Thymus (tissue), 11 donors: ENCODE data around the gene FGF14. TPM values are rescaled to one million over a fixed set of nuclear protein-coding genes. Genes with fewer than 3 reads are reported as not detected.

ENCODE experiments used
- DNase-seq, 9 donors: peaks; one replicate each; pipeline ENCODE4 v3.0.0-alpha.2; 2013; ENCODE audit warnings: low spot score in 9 of 9, low read depth in 6 of 9, missing footprints in 1 of 9
- H3K27ac ChIP-seq, 2 donors: one replicate each; pipeline ENCODE4 v1.5.1; 2013; ENCODE audit warnings: control low read depth in 1 of 2, low read depth in 1 of 2, low read length in 1 of 2, mild to moderate bottlenecking in 1 of 2, moderate library complexity in 1 of 2
- H3K27me3 ChIP-seq, 2 donors: one replicate each; pipeline ENCODE4 v1.5.1; 2013; ENCODE audit warnings: low read length in 1 of 2; ENCODE audit not compliant: control insufficient read depth in 2 of 2, insufficient read depth in 1 of 2
- H3K36me3 ChIP-seq, 2 donors: one replicate each; pipeline ENCODE4 v1.5.1; 2013; ENCODE audit warnings: low read length in 1 of 2, mild to moderate bottlenecking in 1 of 2, moderate library complexity in 1 of 2; ENCODE audit not compliant: control insufficient read depth in 2 of 2, insufficient read depth in 2 of 2
- H3K4me1 ChIP-seq, 2 donors: one replicate each; pipeline ENCODE4 v1.5.1; 2013; ENCODE audit warnings: low read length in 2 of 2; ENCODE audit not compliant: control insufficient read depth in 2 of 2, insufficient read depth in 2 of 2
- H3K4me3 ChIP-seq, 2 donors: one replicate each; pipeline ENCODE4 v1.5.1; 2013; ENCODE audit warnings: low read length in 2 of 2, control low read depth in 1 of 2, mild to moderate bottlenecking in 1 of 2
- H3K9me3 ChIP-seq, 2 donors: one replicate each; pipeline ENCODE4 v1.5.1; 2013; ENCODE audit warnings: low read length in 1 of 2, mild to moderate bottlenecking in 1 of 2; ENCODE audit not compliant: control insufficient read depth in 2 of 2, insufficient read depth in 1 of 2
- WGBS: extraction: QIAGEN DNeasy Blood & Tissue Kit; methylation state at CpG from one replicate; pipeline ENCODE4 v1.1.7; 2013; 5-methylcytosine and 5-hydroxymethylcytosine counted together
- polyA plus RNA-seq: library from polyadenylated mRNA; stranded (reverse); fragments of 200-250 nt; gene quantifications from one replicate; pipeline ENCODE4 v1.2.3, GENCODE V29; 2013
- total RNA-seq: library from RNA; stranded (reverse); fragments of 120-200 nt; gene quantifications from one replicate; pipeline ENCODE4 v1.2.4, GENCODE V29; 2013
- donor health status: healthy.

The FGF14 gene
- total and polyA plus RNA-seq, 2 donors, result 0.05 to 0.14 TPM

DNA sequence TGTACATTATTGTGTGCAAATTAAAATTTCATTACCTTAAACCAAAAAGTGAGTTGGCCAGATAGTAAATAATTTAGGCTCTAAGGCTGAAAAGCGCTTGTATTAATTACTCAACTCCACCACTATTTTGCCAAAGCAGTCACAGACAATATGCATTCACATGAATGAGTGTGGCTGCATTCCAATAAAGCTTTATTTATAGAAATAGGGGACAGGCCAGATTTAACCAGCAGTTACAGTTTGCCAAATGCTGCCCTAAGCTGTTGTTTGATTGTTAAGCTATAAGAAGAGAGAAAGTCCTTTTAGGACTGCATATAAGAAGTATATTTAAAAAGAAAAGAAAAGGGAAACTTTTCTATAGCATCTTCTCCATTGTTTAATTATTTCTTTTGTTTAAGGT is 606.8 kb downstream of the FGF14 start:
- no peak overlapping the region for H3K27ac ChIP-seq
- DNase-seq, result no peak
- no peaks in the 10 kb centered on the region for H3K36me3 ChIP-seq
- H3K4me1 ChIP-seq, result no peaks in the 10 kb centered on the region
- H3K27me3 ChIP-seq, result no peaks in the 10 kb centered on the region
- H3K4me3 ChIP-seq, result no peak overlapping the region
- no peaks in the 10 kb centered on the region for H3K9me3 ChIP-seq
- 93% methylated on average over 1 of the region's 1 CpG for WGBS

DNA sequence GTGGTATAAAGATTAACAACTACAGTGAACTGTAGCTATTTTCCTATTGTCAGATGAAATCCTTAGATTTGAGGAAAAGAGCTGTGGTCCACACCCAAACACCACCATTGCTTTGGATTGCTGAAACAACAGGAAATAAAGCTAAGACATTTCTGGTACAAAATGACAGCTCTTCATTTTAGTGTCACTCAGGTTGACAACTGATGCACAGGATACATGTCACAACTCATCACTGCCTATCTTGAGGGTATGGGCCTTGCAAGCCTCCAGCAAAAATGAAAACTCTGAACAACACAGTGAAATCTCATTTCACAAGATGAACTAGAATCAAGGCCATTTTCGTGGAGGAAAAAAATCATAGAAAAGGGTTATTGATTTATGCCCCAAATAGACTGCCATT is 609.7 kb downstream of the FGF14 start:
- no peak for DNase-seq
- Histone ChIP-seq H3K27ac (no peak overlapping the region), H3K4me3 (no peak overlapping the region), H3K4me1 (no peaks in the 10 kb centered on the region), H3K36me3 (no peaks in the 10 kb centered on the region), H3K9me3 (no peaks in the 10 kb centered on the region), H3K27me3 (no peaks in the 10 kb centered on the region)
- 85% methylated on average over 1 of the region's 1 CpG for whole genome bisulfite sequencing

DNA sequence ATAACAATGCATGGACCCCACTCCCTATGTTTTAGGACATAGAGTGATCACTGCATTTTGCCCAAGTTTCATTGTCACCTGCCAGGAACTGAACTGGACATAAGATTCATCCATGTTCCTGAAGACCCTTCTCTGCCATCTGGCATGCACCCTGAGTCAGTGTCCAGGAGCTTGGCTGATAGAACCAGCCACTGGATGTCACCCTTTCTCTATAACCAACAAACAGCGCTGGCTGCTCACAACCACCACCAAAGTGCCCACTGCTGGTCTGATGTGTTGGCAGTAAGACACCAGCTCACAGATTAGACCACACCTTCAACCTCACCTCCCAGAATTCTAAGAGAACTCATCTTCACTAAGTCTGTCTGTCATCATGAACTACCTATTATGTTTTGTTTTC is 616.0 kb downstream of the FGF14 start:
- Histone ChIP-seq H3K4me3 (no peak overlapping the region), H3K4me1 (no peaks in the 10 kb centered on the region), H3K9me3 (no peaks in the 10 kb centered on the region), H3K36me3 (no peaks in the 10 kb centered on the region), H3K27me3 (no peaks in the 10 kb centered on the region), H3K27ac (no peak overlapping the region)
- DNase-seq, result no peak
- WGBS, result 30% methylated on average over 1 of the region's 1 CpG

DNA sequence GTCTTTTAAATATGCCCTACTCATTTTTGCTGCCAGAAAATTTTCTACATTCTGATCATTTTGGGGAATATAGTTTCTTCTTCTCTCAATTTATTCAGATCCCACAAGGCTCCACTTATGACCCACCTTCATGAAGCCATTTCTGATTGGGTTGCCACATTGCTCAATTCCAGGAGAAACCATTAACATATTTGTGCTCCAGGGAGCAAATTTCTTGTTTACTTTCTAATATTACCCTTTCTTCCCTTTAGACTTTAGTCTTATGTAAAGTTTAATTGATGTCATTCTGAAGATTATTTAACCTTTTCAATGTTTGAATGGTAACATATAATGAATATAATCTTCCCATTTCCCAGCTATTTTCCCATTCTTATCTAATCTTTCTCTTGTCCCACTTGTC is 617.5 kb downstream of the FGF14 start:
- Histone ChIP-seq H3K4me1 (no peaks in the 10 kb centered on the region), H3K36me3 (no peaks in the 10 kb centered on the region), H3K4me3 (no peak overlapping the region), H3K9me3 (no peaks in the 10 kb centered on the region), H3K27me3 (no peaks in the 10 kb centered on the region), H3K27ac (no peak overlapping the region)
- no peak for DNase-seq

DNA sequence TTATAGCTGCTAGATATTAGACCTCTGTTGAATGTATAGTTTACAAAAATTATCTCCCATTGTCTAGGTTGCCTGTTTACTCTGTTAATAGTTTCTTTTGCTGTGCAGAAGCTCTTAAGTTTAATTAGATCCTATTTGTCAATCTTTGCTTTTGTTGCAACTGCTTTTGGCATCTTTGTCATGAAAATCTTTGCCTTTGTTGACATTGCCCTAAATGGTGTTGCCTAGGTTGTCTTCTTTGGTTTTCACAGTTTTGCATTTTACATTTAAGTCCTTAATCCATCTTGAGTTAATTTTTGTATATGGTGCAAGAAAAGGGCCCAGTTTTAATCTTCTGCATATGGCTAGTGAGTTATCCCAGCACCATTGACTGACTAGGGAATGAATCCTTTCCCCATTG is 618.3 kb downstream of the FGF14 start:
- no peaks in the 10 kb centered on the region for H3K27me3 ChIP-seq
- no peaks in the 10 kb centered on the region for H3K9me3 ChIP-seq
- H3K36me3 ChIP-seq, result no peaks in the 10 kb centered on the region
- no peak for DNase-seq
- H3K4me3 ChIP-seq, result no peak overlapping the region
- no peak overlapping the region for H3K27ac ChIP-seq
- H3K4me1 ChIP-seq, result no peaks in the 10 kb centered on the region

DNA sequence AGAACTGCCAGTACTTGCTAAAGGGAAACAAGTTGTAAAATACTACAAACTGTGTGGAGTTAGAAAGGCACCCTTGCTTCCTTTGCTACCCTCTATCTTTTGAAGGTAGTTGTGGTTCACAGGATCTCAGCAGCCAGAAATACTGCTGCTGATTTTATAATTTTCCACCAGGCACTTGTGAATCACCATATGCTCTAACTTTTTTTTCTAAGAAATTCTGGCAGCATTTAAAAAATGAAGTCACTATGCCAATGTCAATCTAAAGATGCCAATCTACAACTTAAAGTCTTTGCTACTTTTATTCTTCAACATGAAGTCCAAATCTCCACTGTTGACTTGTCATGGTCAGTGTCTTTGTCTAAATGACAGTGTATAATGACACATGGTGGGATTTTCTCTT is 621.6 kb downstream of the FGF14 start:
- H3K27ac ChIP-seq, result no peak overlapping the region
- no peaks in the 10 kb centered on the region for H3K4me1 ChIP-seq
- no peaks in the 10 kb centered on the region for H3K36me3 ChIP-seq
- H3K4me3 ChIP-seq, result no peak overlapping the region
- H3K9me3 ChIP-seq, result no peaks in the 10 kb centered on the region
- no peak for DNase-seq
- H3K27me3 ChIP-seq, result no peaks in the 10 kb centered on the region

DNA sequence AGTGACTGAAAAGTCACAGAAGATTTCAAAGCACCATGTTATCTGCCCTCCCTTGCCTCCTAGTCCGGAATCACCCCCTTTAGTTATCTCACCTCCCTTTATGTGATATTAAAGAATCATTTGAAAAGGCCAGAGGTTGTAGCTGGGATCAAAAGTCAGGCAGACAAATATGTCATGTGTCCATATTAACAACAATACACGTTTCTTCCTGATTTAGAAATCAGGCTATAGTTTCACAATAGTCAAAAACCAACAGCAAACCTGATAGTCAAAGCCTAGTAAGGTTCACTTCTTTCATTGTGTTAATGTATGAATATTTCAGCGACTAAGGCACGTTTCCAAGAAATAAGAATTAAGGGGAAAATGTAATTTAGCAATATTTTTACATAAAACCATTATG is 622.7 kb downstream of the FGF14 start:
- H3K4me3 ChIP-seq, result no peak overlapping the region
- 87% methylated on average over 4 of the region's 4 CpGs for WGBS

DNA sequence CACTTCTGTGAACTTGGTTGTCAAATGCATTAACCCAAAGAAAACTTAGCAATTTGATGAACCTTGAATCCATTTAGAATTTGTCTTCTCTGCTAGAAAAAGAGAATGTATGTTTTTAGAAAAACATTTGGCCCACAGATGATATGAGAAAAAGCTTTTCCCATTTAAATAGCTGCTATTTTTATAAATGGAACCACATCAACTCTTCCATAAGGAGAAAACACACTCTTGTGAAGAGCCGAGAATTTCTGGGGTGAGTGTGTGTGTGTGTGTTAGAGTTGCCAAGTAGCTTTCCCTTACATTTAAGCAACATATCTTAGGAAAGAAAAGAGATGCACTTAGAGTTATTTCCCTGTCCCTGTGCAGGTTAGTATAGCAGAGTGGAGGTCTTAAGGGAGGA is 626.6 kb downstream of the FGF14 start:
- Histone ChIP-seq H3K36me3 (no peaks in the 10 kb centered on the region), H3K4me1 (no peaks in the 10 kb centered on the region)
- 97% methylated on average over 1 of the region's 1 CpG for WGBS

More for the DNA sequence above, 622.7 kb downstream of the FGF14 start:
- H3K27ac ChIP-seq, result no peak overlapping the region
- H3K4me1 ChIP-seq, result no peaks in the 10 kb centered on the region
- H3K27me3 ChIP-seq, result no peaks in the 10 kb centered on the region
- DNase-seq, result no peak
- H3K9me3 ChIP-seq, result no peaks in the 10 kb centered on the region
- H3K36me3 ChIP-seq, result no peaks in the 10 kb centered on the region

DNA sequence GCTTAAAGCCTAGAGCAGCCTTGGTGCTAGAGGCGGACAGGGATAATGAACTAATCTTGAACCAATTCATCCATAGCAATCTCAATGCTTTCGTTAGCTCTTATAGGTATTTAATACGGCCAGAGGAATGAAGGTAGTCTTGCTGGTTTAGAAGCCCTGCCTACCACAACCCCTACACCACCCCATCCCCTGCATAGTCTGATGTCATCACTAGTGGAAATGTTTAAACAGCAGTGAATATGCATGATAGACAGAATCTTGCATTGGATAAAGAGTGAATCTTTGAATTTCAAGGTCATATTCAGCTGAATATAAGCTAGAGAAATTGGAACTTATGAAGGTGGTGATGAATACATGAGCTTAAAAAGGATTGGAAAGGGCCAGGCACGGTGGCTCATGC is 627.5 kb downstream of the FGF14 start:
- no peaks in the 10 kb centered on the region for H3K27me3 ChIP-seq
- no peaks in the 10 kb centered on the region for H3K36me3 ChIP-seq
- no peak overlapping the region for H3K27ac ChIP-seq
- no peak overlapping the region for H3K4me3 ChIP-seq
- DNase-seq, result no peak
- 93% methylated on average over 4 of the region's 4 CpGs for WGBS
- no peaks in the 10 kb centered on the region for H3K9me3 ChIP-seq
- no peaks in the 10 kb centered on the region for H3K4me1 ChIP-seq

More for the DNA sequence above, 626.6 kb downstream of the FGF14 start:
- no peaks in the 10 kb centered on the region for H3K27me3 ChIP-seq
- H3K4me3 ChIP-seq, result no peak overlapping the region
- no peaks in the 10 kb centered on the region for H3K9me3 ChIP-seq
- no peak overlapping the region for H3K27ac ChIP-seq
- no peak for DNase-seq

DNA sequence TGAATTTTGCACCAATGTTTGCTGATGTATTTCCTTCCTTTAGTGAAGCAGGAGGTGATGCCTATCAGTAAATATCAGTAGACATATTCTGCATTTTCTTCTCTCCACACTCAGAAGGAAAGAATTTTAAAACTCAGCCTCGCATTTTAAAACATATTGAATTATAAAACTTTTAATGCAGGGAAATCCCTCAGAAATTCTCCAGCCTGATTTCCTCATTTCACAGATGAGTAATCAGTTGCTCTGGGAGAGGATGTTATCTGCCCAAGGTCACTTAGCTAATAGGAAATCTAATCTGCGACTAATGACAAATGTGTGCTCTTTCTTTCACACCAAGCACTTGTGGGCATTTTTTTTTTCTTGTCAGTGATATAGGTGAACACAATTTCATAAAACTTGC is 628.8 kb downstream of the FGF14 start:
- no peaks in the 10 kb centered on the region for H3K9me3 ChIP-seq
- DNase-seq, result no peak
- no peak overlapping the region for H3K27ac ChIP-seq
- H3K4me3 ChIP-seq, result no peak overlapping the region
- H3K4me1 ChIP-seq, result no peaks in the 10 kb centered on the region
- WGBS, result 85% methylated on average over 2 of the region's 2 CpGs
- H3K36me3 ChIP-seq, result no peaks in the 10 kb centered on the region
- no peaks in the 10 kb centered on the region for H3K27me3 ChIP-seq
